NCI-H1436 treated with DMSO at 0.1 percent for 48 hours (cell line): Measurements from ENCODE around the gene DPP9.

ENCODE experiments used
- DNase-seq: peaks from one replicate; lab custom pipeline; 2025; lab: John Stamatoyannopoulos, UW

DPP9 gene

DNA sequence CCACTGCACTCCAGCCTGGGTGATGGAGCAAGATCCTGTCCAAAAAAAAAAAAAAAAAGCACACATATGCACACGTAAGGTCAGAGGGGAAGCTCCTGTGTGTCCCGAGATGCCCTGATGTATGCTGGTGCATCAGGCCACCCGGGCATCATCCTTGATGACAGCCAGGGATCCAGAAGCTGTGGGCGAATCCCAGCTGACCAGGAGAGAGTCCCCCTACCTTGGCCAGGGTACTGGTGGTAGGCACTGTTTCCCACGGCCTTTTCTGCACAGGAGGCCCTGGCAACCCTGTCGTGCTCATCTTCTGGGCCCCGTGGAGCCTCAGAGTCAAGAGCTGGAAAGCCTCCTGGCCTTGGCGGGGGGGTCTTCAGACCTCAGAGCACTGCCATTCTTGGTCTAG is 67.5 kb downstream of the DPP9 start:
- no peak for DNase-seq

DNA sequence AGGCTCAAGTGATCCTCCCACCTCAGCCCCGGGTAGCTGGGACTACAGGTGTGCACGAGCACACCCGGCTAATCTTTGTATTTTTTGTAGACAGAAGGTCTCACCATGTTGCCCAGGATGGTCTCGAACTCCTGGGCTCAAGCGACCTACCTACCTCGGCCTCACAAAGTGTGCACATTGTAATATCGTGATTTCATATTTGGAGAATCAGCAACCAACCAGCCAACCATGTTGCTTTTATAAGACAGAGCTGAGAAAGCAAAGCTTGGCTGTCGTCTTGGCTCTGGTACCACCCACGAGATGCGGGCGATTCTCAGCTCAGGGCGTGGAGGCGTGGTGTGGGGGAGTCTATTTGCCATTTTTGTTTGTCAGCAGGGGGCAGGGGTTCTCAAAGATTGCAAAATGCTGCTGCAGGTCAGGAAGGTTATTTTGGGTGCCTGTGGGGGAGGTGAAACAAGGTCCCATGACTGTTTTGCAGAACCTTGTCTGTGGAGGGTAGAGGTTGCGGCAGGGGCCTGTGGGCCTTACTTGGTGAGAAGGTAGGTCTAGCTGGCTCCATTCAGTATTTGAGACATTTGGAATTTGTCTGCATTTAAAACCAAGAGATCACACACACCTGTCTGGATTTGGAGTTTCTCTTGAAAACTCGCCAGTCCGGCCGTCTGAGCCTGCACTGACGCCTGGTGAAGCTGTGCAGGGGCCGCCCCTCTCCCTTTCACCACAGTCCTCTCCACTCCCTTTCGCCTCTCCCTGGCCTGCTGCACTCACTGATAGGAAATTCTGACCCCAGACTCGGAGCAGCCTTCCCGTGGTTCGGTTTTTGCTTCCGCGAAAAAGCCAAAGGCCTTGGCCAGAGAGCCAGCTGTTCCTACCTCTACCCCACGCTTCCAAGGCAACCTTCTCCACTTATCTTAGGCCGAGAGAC is 68.9 kb downstream of the DPP9 start:
- no peak for DNase-seq

DNA sequence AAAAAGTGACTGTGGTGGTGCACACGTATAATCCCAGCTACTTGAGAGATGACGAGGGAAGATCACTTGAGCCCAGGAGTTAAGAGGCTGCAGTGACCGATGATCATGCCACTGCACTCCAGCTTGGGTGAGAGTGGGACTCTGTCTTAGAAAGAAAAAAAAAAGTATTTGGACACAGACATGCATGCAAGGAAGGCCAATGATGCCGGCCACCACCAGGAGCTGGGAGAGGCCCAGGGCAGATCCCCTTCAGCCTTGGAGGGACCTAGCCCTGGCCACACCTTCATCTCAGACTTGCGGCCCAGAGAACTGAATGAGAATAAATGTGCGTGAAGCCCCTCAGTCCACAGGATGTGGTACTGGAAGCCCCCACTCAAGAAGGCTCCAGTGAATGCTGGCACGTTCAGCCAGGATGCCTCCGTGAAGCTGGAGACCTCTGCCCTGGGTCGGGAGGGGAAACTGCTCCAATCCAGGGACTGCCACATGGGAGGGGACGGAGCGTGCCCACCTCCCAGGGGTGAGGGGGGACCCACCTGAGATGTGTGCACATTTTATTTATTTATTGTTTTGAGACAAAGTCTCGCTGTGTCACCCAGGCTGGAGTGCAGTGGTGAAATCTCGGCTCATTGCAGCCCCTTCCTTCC is 69.7 kb downstream of the DPP9 start:
- DNase-seq, result no peak

DNA sequence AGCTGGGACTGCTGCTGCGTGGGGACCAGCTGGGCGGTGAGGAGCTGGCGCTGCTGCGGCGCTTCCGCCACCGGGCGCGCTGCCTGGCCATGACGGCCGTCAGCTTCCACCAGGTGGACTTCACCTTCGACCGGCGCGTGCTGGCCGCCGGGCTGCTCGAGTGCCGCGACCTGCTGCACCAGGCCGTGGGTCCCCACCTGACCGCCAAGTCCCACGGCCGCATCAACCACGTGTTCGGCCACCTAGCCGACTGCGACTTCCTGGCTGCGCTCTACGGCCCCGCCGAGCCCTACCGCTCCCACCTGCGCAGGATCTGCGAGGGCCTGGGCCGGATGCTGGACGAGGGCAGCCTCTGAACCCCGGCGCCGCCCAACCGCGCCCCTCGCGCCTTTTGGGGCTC is 71.6 kb downstream of the DPP9 start:
- DNase-seq, result no peak

DNA sequence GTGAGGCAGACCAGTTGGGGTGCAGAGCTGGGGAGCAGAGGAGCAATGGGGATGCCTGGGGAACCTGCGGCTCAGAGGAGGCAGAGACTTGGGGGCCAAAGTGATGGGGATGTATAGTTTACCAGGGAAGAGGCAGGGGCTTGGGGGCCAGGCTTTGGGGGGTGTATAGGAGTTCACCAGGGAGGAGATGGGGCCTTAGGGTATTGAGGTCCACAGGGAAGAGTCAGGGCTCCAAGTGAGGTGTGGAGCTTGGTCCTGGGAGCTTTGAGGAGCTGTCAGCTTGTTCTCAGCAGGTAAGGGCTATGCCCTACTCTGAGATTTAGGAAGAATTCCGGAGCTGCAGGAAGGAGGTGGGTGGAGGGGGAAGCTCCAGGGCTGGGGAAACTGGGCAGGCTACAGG is 73.5 kb downstream of the DPP9 start:
- DNase-seq, result no peak

DNA sequence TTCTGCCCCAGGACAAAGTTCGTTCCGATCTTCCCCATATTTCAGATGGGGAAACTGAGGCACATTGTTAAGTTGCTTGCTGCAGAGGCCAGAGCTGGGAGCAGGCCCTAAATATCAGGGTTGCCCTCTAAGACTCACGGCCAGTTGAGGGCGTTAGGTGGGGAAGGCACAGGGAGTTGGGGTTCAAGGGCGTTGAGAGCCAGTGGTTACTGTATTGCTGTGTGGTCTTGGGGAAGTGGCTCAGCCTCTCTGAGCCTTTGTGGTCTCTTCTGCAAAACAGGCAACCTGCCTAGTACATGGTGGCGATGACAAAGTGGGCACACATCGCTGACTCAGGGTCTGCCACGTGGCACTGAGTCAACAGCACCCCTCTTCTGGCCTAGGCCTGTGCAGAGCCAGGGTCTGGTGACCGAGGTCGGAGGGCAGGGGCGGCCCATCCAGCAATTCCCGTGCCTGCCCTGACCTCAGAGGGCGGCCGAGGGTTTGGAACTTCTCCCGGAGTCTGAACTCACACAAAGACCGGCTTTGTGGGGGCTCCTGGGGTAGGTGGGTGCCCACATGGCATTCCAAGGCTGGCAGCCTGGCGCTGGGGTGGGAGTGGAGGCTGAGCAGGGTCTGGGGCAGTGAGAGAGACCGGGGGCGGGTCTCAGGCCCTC is 74.1 kb downstream of the DPP9 start:
- DNase-seq, result no peak

DNA sequence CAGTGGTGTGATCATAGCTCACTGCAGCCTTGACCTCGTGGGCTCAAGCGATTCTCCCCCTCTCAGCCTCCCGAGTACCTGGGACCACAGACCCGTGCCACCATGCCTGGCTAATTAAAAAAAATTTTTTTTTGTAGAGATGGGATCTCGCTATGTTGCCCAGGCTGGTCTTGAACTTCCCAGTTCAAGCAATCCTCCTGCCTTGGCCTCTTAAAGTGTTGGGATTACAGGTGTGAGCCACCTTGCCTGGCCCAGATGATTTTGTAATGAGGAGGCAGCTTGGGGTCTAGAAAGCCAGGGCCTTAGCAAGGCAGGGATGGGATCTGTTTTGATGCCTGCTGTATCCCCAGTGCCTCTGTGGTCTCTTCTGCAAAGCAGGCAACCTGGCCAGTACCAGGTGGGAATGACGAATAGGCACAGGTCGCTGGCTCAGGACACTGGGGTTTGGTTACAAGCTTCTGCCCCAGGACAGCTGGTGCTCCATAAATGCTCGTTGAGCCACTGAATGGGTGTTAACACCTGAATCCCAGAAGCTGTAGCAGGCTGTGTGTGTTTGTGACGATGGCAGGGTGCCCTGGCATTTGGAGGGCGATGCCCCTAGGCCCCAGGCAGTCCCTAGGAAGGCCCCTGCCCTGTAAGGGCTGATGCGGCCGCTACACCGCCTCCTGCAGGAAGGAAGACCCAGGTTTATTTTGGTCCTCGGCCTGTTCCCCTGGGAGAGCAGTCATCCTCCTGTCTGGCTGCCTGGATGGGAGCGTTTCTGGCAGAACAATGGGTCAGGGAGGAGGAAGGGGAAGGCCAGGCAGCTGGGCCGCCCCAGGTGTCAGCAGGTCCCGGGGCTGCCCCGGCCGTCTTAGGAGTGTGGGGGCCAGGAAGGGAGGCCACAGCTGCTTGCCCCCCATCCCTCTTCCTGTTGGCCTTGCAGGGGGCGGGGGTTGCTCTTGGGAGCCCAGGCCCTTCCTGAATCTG is 75.7 kb downstream of the DPP9 start:
- DNase-seq, result no peak

DNA sequence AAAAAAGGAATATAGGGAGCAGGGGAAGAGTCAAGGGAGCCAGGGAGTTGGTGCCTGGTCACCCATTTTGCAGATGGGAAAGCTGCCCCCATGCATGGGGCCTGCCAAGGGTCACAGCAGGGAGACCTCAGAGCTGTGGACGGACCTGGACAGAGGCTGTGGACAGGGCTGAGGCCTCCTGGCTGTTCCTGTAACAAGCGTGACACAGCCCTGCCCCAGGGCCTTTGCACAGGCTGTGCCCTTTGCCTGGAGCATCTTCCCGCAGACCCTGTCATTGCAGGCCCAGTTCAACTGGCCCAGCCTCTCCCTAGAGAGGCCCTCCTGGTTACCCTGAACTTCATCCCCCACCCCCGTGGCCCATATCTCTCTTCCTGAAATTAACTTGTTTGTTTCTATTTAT is 77.9 kb downstream of the DPP9 start:
- DNase-seq, result no peak

DNA sequence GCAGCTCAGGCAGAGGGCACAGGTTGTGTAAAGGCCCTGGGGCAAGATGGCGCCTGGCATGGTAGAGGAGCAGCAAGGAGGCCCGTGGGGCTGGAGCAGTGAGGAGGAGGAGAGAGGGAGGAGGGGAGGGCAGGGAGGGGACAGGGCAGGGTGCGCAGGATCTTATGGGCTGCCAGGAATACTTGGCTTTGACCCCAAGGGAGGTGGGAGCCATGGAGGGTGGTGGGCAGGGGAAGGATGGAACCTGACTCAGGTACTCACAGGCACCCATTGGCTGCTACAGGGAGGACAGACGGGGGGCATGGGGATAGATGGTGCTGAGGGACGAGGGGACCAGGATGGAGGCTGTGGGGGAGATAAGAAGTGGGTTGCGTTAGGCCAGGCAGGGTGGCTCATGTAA is 81.0 kb downstream of the DPP9 start:
- no peak for DNase-seq

DNA sequence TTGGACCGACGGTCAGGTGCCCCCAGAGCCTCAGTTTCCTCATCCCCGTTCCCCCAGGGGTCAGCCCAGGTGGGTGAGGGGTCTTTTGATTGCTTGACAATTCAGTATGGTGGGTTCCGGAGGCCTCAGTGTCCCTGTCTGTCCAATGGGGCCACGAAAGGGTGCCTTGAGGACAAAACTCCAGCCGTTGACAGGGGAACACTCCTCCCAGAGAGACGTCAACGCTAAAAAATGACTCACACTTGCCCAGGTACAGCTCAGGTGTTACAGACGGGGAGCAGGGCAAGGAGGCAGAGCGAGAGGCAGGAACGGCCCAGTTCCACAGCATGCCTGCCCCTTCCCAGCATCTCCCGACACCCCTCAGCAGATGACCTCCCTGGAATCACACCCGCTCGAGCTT is 82.5 kb downstream of the DPP9 start:
- no peak for DNase-seq

DNA sequence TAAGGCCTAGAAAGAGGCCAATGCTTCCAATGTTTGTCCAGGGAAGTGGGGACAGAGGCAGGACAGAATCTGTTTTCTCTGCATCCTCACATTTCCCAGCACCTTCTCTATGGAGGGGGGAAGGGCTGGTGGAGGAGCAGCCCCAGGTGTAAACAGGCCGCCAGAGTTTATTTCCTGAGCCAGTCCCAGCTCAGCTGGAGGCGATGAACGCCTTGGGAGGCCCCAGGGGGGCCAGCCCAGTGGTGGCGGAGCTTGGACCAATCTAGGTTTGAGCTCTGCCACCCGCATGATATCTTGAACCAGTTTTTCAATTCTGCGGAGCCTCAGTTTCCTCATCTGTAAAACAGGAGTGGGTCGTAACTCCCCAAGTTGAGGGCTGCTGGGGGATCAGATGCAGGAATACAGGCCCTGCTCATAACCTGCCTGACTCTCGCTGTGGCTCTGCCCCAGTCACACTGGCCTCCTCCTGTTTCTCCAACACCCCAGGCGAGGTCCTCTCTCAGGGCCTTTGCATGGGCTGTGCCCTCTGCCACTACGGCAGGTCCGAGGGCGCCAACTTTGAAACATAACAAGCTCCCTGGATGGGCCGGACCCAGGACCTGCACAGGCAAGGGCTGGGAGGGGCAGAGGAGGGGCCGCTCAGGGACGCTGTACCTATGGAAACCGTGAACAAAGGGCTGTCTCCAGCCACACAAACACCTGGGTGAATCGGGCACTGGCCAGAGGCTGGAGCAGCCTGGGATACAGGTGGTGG is 83.2 kb downstream of the DPP9 start:
- DNase-seq, result no peak

DNA sequence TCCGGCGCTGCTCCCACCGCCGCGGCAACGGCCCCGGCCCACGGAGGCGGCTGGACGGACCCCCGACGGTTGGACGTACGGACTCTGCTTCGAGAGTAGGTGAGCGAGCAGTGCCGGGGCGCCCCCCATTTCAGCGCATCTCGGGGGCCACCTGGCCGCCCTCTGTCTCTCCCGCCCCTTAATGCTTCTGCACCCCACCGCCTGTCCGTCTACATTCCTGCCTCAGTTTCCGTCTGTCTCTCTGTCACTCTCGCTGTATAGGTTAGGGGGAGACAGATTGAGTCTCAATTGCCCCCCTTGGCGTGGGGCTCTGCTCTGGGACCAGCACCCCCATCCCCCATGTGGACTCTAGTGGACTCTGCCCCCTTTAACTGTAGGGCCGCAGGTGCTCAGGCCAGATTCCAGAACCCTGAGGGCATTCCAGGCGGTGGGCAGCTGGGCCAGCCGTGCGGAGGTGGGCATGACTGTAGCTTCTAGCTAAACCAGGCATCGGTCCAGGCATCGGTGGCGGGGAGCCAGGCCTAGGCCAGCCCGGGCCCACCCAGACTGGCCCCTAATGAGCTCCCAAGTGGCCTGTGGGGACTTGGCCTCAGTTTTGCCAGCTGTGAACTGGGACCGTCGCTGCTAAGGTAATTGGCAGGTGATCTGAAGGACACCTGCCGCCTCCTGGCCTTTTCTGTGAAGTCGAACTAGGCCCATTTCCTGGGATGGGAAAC is 84.0 kb downstream of the DPP9 start:
- DNase-seq, result no peak

DNA sequence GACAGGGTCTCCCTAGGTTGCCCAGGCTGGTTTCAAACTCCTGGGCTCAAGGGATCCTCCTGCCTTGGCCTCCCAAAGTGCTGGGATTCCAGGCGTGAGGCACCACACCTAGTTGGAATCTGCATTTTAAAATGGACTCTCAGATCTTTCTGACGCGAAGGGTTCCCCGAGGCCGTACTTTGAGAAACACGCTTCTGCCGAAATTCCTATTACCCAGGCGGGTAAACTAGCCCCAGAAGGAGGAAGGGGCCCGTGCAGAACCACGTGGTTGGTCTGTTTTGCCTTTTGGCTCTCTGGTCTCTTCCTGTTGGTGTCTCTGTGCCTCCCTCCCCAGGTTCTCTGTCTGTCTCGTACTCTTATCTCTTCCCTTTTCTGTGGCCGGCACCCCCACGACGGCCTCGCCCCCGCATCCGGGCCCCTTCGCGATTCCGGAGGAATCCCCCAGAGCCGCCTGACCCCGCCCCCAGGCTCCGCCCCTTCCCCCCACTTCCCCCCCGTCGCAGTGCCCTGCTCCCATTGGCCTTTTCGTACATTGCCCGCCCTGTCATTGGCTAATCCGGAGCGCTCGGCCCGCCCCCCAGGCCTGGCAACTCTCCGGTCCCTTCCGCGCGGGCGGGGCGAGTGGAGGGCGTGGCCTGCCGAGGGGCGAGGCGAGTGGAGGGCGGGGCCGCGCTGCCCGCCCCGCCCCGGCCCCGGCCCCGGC is 84.7 kb downstream of the DPP9 start, which contains the start of gene TNFAIP8L1:
TSS of gene TNFAIP8L1 (plus strand) at position 689 of the 703 bp plus-strand sequence. CDS start 12,354 bp downstream, outside the sequence.
- peak; percentile 76 for DNase-seq

DNA sequence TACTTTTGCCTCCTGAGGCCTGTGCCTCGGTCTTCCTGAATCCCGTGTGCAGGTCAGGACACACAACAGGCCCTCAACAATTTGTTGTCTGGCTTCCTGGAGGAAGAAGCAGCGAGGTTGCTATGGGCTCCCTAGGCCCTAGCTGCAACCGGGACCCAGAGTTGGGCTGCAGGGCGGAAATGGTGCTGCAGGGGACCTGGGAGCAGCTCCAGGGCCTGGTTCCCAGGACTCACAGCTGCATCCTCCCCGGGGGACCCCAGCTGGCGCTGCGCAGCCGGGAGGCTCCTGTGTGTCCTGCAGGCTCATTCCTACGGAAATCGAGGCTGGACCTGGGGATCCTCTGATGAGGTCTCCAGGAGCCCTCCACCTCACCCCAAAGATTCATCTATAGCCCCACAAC is 85.3 kb downstream of the DPP9 start:
- no peak for DNase-seq

DNA sequence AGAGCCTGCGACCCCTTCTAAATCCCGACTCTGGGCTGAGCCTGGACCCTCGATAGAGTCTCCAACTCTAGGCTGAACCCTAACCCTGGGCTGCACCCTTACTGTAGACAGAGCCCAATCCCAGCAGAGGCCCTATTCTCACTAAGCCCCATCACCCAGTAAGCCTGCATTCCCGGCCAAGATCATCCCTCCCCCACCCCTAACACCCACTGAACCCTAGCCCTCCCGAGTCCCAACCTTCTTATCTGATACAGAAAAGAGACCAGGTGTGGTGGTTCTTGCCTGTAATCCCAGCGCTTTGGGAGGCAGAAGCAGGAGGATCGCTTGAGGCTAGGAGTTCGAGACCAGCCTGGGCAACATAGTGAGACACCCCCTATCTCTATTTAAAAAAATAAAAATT is 86.9 kb downstream of the DPP9 start:
- DNase-seq, result no peak

DNA sequence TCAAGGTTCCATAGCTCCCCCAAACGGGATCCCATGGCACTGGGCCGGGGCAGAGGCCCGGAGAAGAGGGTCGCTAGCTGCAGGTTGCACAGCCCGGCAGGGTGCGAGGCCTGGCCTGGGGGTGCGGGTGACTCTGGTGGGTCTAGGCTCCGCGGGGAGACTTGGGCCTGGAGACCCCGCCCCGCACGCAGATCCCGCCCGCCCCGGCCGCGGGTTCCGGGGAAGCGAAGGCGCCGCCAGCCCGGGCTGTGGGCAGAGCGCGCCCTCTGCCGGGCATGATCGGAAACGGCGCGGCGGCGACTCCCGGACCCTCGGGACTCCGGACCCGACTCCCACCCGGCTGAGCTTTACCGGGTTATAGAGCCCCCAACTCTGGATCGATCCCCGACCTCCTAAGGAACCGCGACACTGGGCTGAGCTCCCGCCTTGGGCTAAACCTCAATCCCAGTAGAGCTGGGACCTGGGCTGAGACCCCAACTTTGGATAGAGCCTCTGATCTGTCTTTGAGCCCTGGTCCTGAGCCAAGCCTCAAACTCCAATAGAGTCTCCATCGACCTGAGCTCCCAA is 87.4 kb downstream of the DPP9 start:
- DNase-seq, result no peak

DNA sequence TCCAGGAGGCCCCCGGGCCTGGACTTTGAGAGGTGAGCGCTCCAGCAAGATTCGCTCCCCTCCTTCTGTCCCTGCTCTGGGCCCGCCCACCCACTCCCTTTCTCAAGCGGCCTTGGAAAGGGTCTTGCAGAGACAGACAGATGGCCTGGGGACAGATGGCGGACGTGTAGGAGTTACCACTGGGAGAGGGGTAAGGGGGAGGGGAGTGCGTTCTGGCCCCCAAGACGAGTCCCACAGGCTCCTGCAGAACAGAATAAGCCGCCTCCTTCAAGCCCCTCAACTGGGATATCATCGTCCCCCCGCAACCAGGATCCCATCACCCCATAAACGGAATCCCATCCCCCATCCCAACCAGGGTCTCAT is 87.9 kb downstream of the DPP9 start:
- DNase-seq, result no peak

DNA sequence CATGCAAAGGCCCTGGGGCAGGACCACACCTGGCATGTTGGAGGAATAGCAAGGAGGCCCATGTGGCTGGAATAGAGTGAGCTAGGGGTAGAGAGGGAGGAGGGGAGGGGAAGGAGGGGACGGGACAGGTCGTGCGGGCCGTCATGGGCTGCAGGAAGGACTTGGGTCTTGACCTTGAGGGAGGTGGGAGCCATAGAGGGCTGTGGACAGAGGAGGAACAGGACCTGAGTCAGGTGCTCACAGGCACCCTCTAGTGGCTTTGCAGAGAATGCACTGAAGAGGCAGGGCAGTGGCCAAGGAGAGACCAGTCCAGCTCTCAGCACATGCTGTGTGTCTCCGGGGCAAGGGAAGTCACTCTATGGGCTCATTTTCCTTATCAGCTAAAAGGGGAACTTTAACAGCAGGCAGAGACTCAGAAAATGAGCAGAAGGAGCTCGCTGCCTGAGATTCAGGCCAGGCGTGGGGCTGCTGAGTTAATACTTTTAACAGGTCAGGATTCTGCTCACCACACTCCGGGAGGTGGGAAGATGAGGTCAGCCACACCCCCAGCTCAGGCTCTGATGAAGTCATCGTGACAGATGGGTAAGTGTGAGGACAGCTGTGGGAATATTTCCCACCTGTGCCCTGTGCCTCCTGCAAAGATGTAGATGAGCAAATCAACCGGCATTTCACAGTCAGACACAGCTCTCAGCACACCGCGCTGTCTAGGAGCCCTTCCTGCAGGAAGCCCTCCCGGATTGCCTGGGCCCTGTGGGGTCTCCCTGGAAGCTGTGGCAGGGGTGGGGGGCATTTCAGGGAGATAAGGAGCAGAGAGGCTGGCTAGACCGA is 90.3 kb downstream of the DPP9 start:
- no peak for DNase-seq
